HEK293 (cell line): ENCODE data around the gene SLC30A4.

Experiments
- CTCF ChIA-PET: fragments of 350-600 bp; formaldehyde crosslinking; extraction: SDS; loops from one replicate; lab custom pipeline; 2021; ENCODE audit warnings: antibody characterized with exemption; lab: Yijun Ruan, JAX
- POLR2A ChIA-PET: fragments of 300-600 bp; formaldehyde crosslinking; extraction: SDS; loops from one replicate; lab custom pipeline; 2020; ENCODE audit warnings: antibody characterized with exemption, inconsistent platforms; lab: Yijun Ruan, JAX
- H3K27ac ChIP-seq: fragments of 200-500 bp; sonication (Bioruptor generic); 2 replicates; pipeline ENCODE4 v1.5.1; 2014; ENCODE audit warnings: low read depth, low read length, control low read depth, inconsistent platforms; ENCODE audit errors: extremely low read depth
- H3K36me3 ChIP-seq, 2 experiments: fragments of 200-500 bp in 1 of 2; sonication (Bioruptor generic) in 1 of 2; 1 replicate in 1 of 2; 2 replicates in 1 of 2; pipeline ENCODE4 v1.5.1; 2014 to 2017; ENCODE audit warnings: inconsistent platforms in 2 of 2, low read length in 2 of 2; ENCODE audit not compliant: control insufficient read depth in 2 of 2, insufficient read depth in 1 of 2
- H3K4me1 ChIP-seq: fragments of 200-500 bp; sonication (Bioruptor generic); 2 replicates; pipeline ENCODE4 v1.5.1; 2014; ENCODE audit warnings: mild to moderate bottlenecking, low read length, inconsistent platforms; ENCODE audit not compliant: control insufficient read depth, insufficient read depth
- H3K4me3 ChIP-seq: 2 replicates; pipeline ENCODE4 v1.5.1; 2011; ENCODE audit warnings: low read depth, mild to moderate bottlenecking, control low read depth, low read length, moderate library complexity
- H3K9me3 ChIP-seq: fragments of 200-500 bp; sonication (Bioruptor generic); 2 replicates; pipeline ENCODE4 v1.5.1; 2014; ENCODE audit warnings: low read depth, low read length, inconsistent platforms; ENCODE audit not compliant: control insufficient read depth, insufficient read depth
- ELK4 ChIP-seq: IDR thresholded peaks from 2 replicates; pipeline ENCODE4 v1.6.1; 2011; ENCODE audit warnings: mild to moderate bottlenecking, low read depth, low read length, borderline replicate concordance
- HOXA7 ChIP-seq: sonication (generic); formaldehyde crosslinking; IDR thresholded peaks from 2 replicates; pipeline ENCODE4 v1.8.1; 2022; ENCODE audit warnings: missing genetic modification reagents, borderline replicate concordance
- PRDM10 ChIP-seq: fragments of 450-650 bp; formaldehyde crosslinking; IDR thresholded peaks from 2 replicates; pipeline ENCODE4 v1.5.1; 2016; ENCODE audit warnings: missing biosample characterization, missing genetic modification characterization
- PRDM4 ChIP-seq: fragments of 450-650 bp; formaldehyde crosslinking; IDR thresholded peaks from 2 replicates; pipeline ENCODE4 v1.5.1; 2017; ENCODE audit warnings: missing biosample characterization, missing genetic modification characterization
- WT1 ChIP-seq: fragments of 450-650 bp; formaldehyde crosslinking; IDR thresholded peaks from 2 replicates; pipeline ENCODE4 v1.5.1; 2016; ENCODE audit warnings: missing biosample characterization, missing genetic modification characterization
- YY1 ChIP-seq: fragments of 450-650 bp; formaldehyde crosslinking; IDR thresholded peaks from 2 replicates; pipeline ENCODE4 v1.5.1; 2018; ENCODE audit warnings: missing biosample characterization, missing genetic modification characterization
- ZBTB1 ChIP-seq: fragments of 450-650 bp; formaldehyde crosslinking; IDR thresholded peaks from 2 replicates; pipeline ENCODE4 v1.5.1; 2016; ENCODE audit warnings: missing biosample characterization, missing genetic modification characterization
- ZBTB20 ChIP-seq: fragments of 450-650 bp; formaldehyde crosslinking; IDR thresholded peaks from 2 replicates; pipeline ENCODE4 v1.5.1; 2016; ENCODE audit warnings: missing biosample characterization, missing genetic modification characterization
- ZFP41 ChIP-seq: fragments of 450-650 bp; formaldehyde crosslinking; IDR thresholded peaks from 2 replicates; pipeline ENCODE4 v1.5.1; 2016; ENCODE audit warnings: missing biosample characterization, missing genetic modification characterization, borderline replicate concordance
- ZNF155 ChIP-seq: fragments of 450-650 bp; formaldehyde crosslinking; IDR thresholded peaks from 2 replicates; pipeline ENCODE4 v1.5.1; 2016; ENCODE audit warnings: missing biosample characterization, missing genetic modification characterization
- ZNF2 ChIP-seq: fragments of 450-650 bp; formaldehyde crosslinking; IDR thresholded peaks from 2 replicates; pipeline ENCODE4 v1.5.1; 2016; ENCODE audit warnings: missing biosample characterization, missing genetic modification characterization
- ZNF362 ChIP-seq: fragments of 450-650 bp; formaldehyde crosslinking; IDR thresholded peaks from 2 replicates; pipeline ENCODE4 v1.5.1; 2016; ENCODE audit warnings: missing biosample characterization, missing genetic modification characterization
- ZNF366 ChIP-seq: fragments of 450-650 bp; formaldehyde crosslinking; conservative IDR thresholded peaks from 2 replicates; pipeline ENCODE4 v1.5.1; 2016; ENCODE audit warnings: missing biosample characterization, missing genetic modification characterization
- ZNF48 ChIP-seq: fragments of 450-650 bp; formaldehyde crosslinking; IDR thresholded peaks from 2 replicates; pipeline ENCODE4 v1.5.1; 2016; ENCODE audit warnings: missing biosample characterization, missing genetic modification characterization
- ZNF514 ChIP-seq: fragments of 450-650 bp; formaldehyde crosslinking; IDR thresholded peaks from 2 replicates; pipeline ENCODE4 v1.5.1; 2016; ENCODE audit warnings: missing biosample characterization, missing genetic modification characterization
- ZNF549 ChIP-seq: fragments of 450-650 bp; IDR thresholded peaks from 2 replicates; pipeline ENCODE4 v1.5.1; 2018; ENCODE audit warnings: missing biosample characterization, missing genetic modification characterization, mild to moderate bottlenecking, inconsistent platforms, moderate library complexity
- ZNF561 ChIP-seq: fragments of 450-650 bp; IDR thresholded peaks from 2 replicates; pipeline ENCODE4 v1.5.1; 2018; ENCODE audit warnings: missing biosample characterization, missing genetic modification characterization, borderline replicate concordance
- ZNF585B ChIP-seq: fragments of 450-650 bp; formaldehyde crosslinking; IDR thresholded peaks from 2 replicates; pipeline ENCODE4 v1.5.1; 2016; ENCODE audit warnings: missing biosample characterization, missing genetic modification characterization
- TF ChIP-seq, protein P1 (sequence below): fragments of 450-650 bp; formaldehyde crosslinking; IDR thresholded peaks from 2 replicates; pipeline ENCODE4 v1.5.1; 2016; ENCODE audit warnings: missing biosample characterization, missing genetic modification characterization

The SLC30A4 gene

GRCh38 chr15:45473068-45473467 lies 49.5 kb downstream of the SLC30A4 start (continued):
- no peak for TF ChIP-seq HOXA7

GRCh38 chr15:45471151-45471550 lies 51.4 kb downstream of the SLC30A4 start:
- H3K4me1 ChIP-seq, result no peaks in the 10 kb centered on the region
- TF ChIP-seq ZNF514 (tag by site-specific recombination) (no peak), ZNF155 (tag by site-specific recombination) (no peak), ELK4 (no peak), ZNF2 (tag by site-specific recombination) (no peak), ZFP41 (tag by site-specific recombination) (no peak), WT1 (tag by site-specific recombination) (no peak), ZNF549 (tag by site-specific recombination) (no peak)
- TF ChIP-seq, all 188 proteins: peak for 0
- H3K27ac ChIP-seq, result no peak overlapping the region
- no peaks in the 10 kb centered on the region for H3K9me3 ChIP-seq
- ChIA-PET CTCF (interaction anchor here (0.7 to 1.0 kb wide), 2 partner anchors 141 to 237 kb away, joined by 3 to 6 read pairs; no protein-coding TSS in a partner anchor), POLR2A (no interaction called here)
- H3K36me3 ChIP-seq, result no peaks in the 10 kb centered on the region
- no peak overlapping the region for H3K4me3 ChIP-seq

GRCh38 chr15:45469441-45469840 lies 53.1 kb downstream of the SLC30A4 start:
- Histone ChIP-seq H3K27ac (no peak overlapping the region), H3K36me3 (no peaks in the 10 kb centered on the region), H3K4me3 (no peak overlapping the region), H3K9me3 (no peaks in the 10 kb centered on the region), H3K4me1 (no peaks in the 10 kb centered on the region)
- ChIA-PET CTCF (interaction anchor here (0.6 to 1.5 kb wide), 2 partner anchors 12 kb away, joined by 3 to 5 read pairs; no protein-coding TSS in a partner anchor), POLR2A (no interaction called here)
- TF ChIP-seq YY1 (tag by site-specific recombination), result no peak
- no peak for TF ChIP-seq ZNF561 (tag by site-specific recombination)
- no peak for TF ChIP-seq PRDM4
- no peak for TF ChIP-seq ZBTB20 (tag by site-specific recombination)
- no peak for TF ChIP-seq PRDM10 (tag by site-specific recombination)

DNA sequence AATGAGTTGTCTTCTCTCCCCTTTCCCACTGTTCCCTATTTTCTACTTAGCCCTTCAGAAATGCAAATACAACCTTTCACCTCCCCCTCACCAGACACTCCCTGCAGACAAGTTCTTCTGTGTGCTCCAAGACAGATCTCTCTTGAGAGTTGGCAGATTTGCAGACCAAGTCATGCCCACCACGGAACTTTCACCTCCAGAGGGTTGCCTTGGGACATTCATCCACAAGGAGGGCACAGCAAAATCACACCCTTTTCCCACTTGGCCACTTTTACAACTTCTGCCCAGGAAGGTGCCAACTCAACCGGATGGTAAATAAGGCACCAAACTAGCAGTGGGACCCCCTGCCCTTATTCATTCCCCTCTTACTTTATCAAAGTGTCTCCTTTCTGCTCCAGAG lies 53.5 kb downstream of the SLC30A4 start:
- H3K4me1 ChIP-seq, result no peaks in the 10 kb centered on the region
- ChIA-PET CTCF (interaction anchor here (1.5 to 1.7 kb wide), 2 partner anchors 10 to 12 kb away, joined by 5 read pairs; no protein-coding TSS in a partner anchor), POLR2A (no interaction called here)
- no peaks in the 10 kb centered on the region for H3K9me3 ChIP-seq
- H3K27ac ChIP-seq, result no peak overlapping the region
- no peaks in the 10 kb centered on the region for H3K36me3 ChIP-seq
- no peak overlapping the region for H3K4me3 ChIP-seq
- TF ChIP-seq ZNF585B (no peak), ZNF366 (tag by site-specific recombination) (no peak), ZNF362 (no peak), ZBTB1 (tag by site-specific recombination) (no peak), ZNF48 (no peak)
- TF ChIP-seq, protein P1, sequence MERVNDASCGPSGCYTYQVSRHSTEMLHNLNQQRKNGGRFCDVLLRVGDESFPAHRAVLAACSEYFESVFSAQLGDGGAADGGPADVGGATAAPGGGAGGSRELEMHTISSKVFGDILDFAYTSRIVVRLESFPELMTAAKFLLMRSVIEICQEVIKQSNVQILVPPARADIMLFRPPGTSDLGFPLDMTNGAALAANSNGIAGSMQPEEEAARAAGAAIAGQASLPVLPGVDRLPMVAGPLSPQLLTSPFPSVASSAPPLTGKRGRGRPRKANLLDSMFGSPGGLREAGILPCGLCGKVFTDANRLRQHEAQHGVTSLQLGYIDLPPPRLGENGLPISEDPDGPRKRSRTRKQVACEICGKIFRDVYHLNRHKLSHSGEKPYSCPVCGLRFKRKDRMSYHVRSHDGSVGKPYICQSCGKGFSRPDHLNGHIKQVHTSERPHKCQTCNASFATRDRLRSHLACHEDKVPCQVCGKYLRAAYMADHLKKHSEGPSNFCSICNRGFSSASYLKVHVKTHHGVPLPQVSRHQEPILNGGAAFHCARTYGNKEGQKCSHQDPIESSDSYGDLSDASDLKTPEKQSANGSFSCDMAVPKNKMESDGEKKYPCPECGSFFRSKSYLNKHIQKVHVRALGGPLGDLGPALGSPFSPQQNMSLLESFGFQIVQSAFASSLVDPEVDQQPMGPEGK (tag by site-specific recombination), result no peak
